DMS153 treated with DMSO at 0.1 percent for 48 hours (cell line): ENCODE results near the gene COL28A1.
"Not testable (repeated sequence)": the region's sequence is repeated elsewhere in the genome, so short reads cannot be mapped to it uniquely, and the experiment has no call there.

Experiments used
- DNase-seq: peaks from one replicate; lab custom pipeline; 2025; ENCODE audit not compliant: unreplicated experiment; lab: John Stamatoyannopoulos, UW

Gene COL28A1

GRCh38 chr7:7476381-7476780, 59.3 kb downstream of the COL28A1 start:
- no peak for DNase-seq

DNA sequence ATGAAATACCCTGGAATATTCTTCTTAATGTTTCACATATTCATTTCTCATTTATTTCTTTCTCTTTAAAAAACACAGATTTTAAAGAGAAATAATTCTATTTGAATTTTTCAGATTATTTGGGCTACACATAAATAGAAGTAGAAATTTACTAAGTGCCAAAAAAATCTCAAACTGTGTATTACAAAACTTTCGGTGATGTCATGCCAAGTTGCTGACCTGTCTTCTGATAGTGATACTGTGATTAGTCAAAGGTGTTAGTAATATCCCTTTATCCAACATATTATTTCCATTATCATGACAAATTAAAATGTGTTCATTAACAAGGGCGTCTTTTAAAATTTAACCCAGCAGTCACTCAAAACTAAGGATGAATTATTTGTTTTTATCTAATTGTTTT, 60.1 kb downstream of the COL28A1 start:
- no peak for DNase-seq

DNA sequence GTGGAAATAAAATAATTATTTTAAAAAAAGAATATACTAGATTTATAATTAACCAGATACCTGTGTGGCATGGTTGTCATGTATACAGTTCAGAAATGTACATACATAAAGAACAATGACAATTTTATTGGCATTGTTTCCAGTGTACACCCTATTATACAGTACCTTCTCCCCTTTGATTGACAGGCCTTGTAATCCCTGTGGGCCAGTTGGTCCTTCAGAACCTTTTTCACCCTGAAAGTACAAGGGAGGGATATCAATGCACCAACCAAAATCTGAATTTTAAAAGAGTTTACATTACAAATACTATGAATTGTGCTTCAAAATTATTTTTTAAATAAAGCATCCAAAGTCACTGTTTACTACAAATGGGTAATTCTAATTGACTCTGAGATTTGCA, 61.2 kb downstream of the COL28A1 start:
- DNase-seq = no peak

GRCh38 chr7:7464991-7465765, 70.5 kb downstream of the COL28A1 start:
- not testable (repeated sequence) for DNase-seq

DNA sequence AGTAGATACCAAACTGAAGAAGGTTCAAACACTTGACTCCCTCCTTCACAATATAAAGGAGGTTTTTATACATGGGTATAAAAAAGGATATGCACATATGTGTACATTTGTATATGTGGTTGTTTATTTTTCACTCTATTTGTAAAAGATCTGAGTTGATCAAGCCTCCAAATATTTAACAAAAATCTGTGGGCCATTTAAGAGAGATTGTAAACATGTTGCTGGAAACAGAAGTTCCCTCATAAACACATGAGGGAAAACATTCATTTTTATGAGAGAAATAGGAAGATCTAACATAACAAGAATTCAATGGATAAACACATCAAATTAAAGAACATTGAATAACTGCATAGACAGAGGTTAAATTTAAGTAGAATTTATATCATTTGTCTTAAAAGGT, 81.7 kb downstream of the COL28A1 start:
- no peak for DNase-seq

GRCh38 chr7:7452652-7453051, 83.0 kb downstream of the COL28A1 start:
- no peak for DNase-seq

GRCh38 chr7:7452119-7452518, 83.6 kb downstream of the COL28A1 start:
- no peak for DNase-seq

DNA sequence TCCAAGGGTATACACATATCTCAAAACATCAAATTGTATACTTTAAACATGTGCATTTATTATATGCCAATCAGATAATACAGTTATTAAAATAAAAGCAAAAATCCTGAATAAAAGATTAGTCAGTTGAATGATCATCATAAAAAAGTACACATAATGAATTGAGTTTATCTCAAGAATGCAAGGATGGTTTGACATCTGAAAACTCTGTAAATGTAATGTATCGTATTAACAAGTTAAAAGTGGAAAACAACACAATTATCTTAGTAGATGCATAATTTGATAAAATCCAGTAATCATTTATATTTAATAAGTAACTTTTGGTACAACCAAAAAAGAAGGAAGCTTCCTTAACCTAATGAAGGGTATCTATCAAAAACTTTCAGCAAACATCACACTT, 86.6 kb downstream of the COL28A1 start:
- peak; percentile 16 for DNase-seq

DNA sequence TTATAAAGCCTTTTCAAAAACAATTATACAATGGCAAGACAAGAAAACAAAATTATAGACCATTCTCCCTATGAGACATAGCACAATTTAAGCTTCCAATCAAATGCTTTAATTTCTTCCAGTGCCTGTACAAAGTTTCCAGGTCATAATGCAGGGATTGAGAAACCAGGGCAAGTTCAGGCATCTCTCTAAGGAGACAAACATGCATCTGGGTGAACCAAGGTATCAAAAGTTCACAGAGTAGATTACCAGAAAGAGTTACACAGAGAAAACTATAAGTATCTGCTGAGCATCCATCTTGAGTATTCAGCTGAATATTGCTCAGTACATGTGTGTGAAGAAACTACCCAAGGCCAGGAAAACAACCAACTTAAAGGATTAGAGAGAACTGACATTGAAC, 89.1 kb downstream of the COL28A1 start:
- no peak for DNase-seq

DNA sequence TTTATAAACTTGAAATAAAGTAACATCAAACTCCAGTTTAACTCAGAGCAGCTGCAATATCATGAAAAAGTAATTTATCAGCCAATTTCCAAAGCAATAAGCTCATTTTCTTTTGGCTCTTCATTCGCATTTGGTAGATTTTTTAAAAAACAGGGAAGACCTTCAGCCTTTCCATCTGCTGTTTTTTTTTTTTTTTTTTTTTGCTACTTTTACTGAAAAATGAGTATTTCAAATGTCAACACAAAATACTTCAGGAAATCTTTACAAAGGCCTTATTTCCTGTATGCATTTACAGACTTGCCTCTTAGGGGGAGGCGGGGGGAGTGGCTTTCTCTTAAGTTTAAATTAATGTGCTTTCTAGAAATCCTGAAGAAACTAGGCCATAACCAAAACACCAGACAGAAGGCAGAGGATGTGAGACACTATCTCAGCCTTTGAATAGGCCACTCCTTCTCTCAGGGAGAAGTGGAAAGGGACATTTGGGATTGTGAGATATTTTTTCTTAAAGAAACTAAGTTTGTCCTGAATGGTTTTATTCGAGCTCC, 91.8 kb downstream of the COL28A1 start:
- DNase-seq = no peak

DNA sequence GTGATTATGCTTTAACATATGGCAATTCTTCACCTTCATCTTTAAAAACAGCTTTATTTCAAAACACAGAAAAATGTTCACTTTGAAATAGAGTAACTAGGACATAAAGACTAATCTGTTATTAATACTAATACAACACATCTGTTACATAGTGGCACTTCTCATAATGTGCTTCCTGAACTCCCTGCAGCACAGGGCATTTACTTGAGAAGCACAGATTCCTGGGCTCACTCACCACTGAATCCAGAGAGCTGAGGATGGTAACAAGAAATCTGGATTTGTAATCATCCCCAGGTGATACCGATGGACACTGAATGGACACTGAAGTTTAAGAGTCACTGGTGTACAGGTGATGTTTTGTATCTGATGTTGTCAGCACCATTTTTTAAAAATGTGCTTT, 96.1 kb downstream of the COL28A1 start:
- DNase-seq = no peak

DNA sequence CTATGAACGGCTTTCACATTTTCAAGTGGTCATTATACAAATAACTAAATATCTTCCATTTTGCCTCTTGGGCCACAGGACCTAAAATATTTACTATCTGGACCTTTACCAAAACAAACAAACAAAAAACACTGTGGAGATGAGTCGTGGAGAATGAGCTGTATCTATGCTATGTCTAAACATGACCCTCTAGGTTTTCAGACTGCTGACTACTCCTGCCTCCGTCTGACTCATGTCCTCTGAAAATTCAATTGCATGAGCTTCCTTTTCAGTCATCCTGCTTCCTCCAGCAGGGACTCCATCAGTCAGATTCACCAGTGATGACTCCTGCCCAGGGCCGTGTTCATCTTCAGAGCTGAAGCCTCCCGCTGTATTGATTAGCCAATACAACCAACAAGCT, 96.8 kb downstream of the COL28A1 start:
- DNase-seq = peak; percentile 37

GRCh38 chr7:7435978-7436377, 99.7 kb downstream of the COL28A1 start:
- DNase-seq = no peak

GRCh38 chr7:7434329-7434728, 101.3 kb downstream of the COL28A1 start:
- no peak for DNase-seq

DNA sequence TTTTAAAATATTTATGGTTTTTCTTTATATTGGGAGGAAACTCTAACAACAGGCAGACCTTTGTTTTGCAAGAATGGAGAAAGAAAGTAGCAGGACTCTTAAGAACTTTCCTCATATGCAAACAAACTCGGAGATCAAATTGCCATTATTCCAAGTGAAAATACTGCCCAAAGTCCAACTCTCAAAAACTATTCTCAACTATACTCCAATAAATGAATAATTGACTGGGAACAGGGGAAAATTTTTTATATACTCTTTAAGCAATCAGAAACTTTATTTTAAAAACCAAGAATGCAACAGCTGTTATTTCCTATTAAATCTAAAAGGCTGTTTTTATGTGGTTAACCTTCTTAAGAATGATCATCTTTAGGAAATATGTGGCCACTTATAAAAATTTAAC, 101.9 kb downstream of the COL28A1 start:
- DNase-seq = no peak

DNA sequence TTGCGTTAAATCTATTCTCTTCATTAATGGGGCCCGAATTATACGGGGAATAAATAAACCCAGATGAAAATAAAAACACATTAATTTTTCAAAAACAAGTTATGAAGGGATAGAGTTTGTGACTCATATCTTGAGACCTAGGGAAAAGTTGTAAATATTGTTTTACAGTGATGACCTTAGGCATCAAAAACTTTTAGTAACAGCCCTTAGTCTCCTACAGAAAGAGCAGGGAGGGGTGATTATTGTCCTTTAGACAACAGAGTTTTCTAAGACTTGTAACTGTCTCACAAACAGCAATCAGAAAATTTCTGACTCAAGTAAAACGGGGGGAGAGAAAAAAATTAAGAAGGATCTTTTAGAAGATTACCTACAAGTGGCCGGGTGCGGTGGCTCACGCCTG, 102.7 kb downstream of the COL28A1 start:
- DNase-seq = no peak

GRCh38 chr7:7428806-7429205, 106.9 kb downstream of the COL28A1 start:
- no peak for DNase-seq

GRCh38 chr7:7427363-7427762, 108.3 kb downstream of the COL28A1 start:
- no peak for DNase-seq

GRCh38 chr7:7426676-7427075, 109.0 kb downstream of the COL28A1 start:
- no peak for DNase-seq

GRCh38 chr7:7425321-7425720, 110.4 kb downstream of the COL28A1 start:
- DNase-seq = no peak

DNA sequence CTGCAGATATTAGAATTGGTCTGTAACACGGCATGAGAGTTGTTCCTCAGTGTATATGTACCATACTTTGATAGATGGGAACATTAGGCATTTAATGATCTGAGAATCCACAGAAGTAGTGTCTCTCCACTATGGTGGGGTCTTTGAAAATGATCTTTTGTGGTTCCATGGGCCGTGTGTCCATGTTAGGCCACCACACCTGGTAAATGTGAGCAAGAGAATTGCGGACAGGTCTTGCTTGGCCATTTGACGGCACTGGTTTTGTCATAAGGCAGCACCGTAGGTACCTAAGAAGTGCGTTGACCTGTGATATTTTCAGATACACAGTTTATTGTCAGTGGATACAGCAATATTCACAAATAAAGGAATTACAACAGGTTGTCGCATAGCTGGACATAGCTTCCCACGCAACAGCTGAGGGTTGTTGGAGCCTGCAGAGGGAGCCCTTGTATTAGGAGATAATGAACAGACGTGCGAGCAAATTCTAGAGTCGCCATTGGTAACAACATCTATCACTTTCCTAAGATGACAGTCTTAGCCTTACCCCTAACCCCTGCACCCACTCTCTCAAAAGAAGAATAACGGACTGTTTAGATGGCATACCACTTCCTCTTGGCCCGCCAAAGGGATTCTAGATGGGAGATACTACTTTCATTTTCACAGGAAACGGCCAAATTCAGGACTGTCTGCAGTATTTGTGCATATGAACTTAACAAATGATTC, 111.4 kb downstream of the COL28A1 start:
- peak; percentile 96 for DNase-seq

- no peak for DNase-seq
These were observed 113.0 kb downstream of the COL28A1 start for GRCh38 chr7:7422641-7423040.
